ENCODE data around the gene ACCSL. TPM values are rescaled to one million over a fixed set of nuclear protein-coding genes. Genes with fewer than 3 reads are reported as not detected.

ACCSL gene
- polyA plus RNA-seq, 1 donor (not counting 4 experiments of a cell fraction or from before 2014, with no cell fraction given): not detected

DNA sequence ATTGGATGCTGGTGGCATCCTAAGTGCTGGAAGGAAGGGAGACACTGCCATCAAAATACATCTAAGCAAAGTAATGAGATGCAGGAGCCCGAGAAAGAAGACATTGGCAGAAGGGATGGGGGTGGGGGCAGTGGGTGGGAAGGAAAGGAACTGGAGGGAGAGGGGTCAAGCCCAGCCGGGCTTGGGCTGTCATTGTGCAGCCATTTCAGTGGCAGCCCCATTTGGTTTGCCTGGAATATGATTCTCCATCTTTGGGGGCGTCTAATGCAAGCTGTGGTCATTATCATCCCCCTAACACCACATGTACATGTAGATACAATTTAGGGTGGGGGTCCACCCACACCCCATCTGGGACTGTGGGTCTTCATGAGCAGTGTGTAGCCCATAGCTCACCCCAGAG is 13.9 kb upstream of the ACCSL start:
- no peak overlapping the region for H3K4me2 ChIP-seq (ENCODE audit: control insufficient read depth, extremely low read depth, insufficient read depth, low read depth, low read length)
- H4K20me1 ChIP-seq (ENCODE audit: control insufficient read depth, extremely low read depth, insufficient read depth, low read length): no peaks in the 10 kb centered on the region
- H3K9ac ChIP-seq (ENCODE audit: control insufficient read depth, extremely low read depth, insufficient read depth, low read length): no peak overlapping the region
- H3K4me1 ChIP-seq (ENCODE audit: control insufficient read depth, extremely low read depth, insufficient read depth, low read length): no peaks in the 10 kb centered on the region
- H3K9me1 ChIP-seq (ENCODE audit: control insufficient read depth, extremely low read depth, insufficient read depth, low read length): no peaks in the 10 kb centered on the region
- DNase-seq (ENCODE audit: low read depth, low spot score) (no peak), FAIRE-seq (no peak)
- H3K36me3 ChIP-seq (ENCODE audit: control insufficient read depth in 2 of 2, extremely low read depth in 1 of 2, insufficient read depth in 2 of 2, low read length in 2 of 2): no peaks in the 10 kb centered on the region
- dilution Hi-C loops (cut with MboI; ENCODE audit: extremely low pct_ligation_motif_present, low sequenced_read_pairs): no loop called here
- H3K9me3 ChIP-seq (ENCODE audit: control insufficient read depth, low read depth, low read length): no peaks in the 10 kb centered on the region
- H3K79me2 ChIP-seq (ENCODE audit: control insufficient read depth, insufficient read depth, low read length): no peaks in the 10 kb centered on the region
- H3K4me3 ChIP-seq (ENCODE audit: control insufficient read depth in 2 of 3, extremely low read depth in 1 of 3, insufficient read depth in 2 of 3, low read depth in 1 of 3, low read length in 3 of 3): no peak overlapping the region
- H3K27ac ChIP-seq (ENCODE audit: control insufficient read depth, insufficient read depth, low read length): no peak overlapping the region
- H3K27me3 ChIP-seq (ENCODE audit: control insufficient read depth, extremely low read depth, insufficient read depth, low read length): peaks cover 5% of the 10 kb centered on the region
- TF ChIP-seq CTCF (optimal IDR thresholded peaks at IDR 0.05 in 1 of 3, IDR thresholded peaks at IDR 0.05 in 1 of 3, conservative IDR thresholded peaks at IDR 0.05 in 1 of 3; ENCODE audit: extremely low read depth in 1 of 3, insufficient read depth in 2 of 3, low read length in 3 of 3): no peak
- TF ChIP-seq EZH2 (IDR thresholded peaks at IDR 0.05; ENCODE audit: low read length): no peak
- no peak overlapping the region for H2AFZ ChIP-seq (ENCODE audit: control insufficient read depth, low read length)

DNA sequence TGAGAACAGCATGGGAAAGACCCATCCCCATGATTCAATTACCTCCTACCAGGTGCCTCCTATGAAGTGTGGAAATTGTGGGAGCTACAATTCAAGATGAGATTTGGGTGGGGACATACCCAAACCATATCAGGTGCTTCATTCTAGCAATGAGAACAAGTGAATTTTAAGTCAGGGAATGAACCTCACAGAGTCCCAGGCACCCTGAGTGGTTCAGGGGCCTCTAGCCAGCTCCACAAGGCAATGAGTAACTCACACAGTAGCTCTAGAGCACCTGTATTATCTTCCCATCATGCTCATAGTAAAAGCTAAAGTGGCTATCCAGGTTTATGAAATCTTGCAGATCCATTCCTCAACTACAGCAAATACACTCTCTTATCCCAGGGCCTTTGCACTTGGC is 13.1 kb upstream of the ACCSL start:
- Histone ChIP-seq H3K4me3 (ENCODE audit: control insufficient read depth in 2 of 3, extremely low read depth in 1 of 3, insufficient read depth in 2 of 3, low read depth in 1 of 3, low read length in 3 of 3) (no peak overlapping the region), H3K79me2 (ENCODE audit: control insufficient read depth, insufficient read depth, low read length) (no peaks in the 10 kb centered on the region), H3K9me1 (ENCODE audit: control insufficient read depth, extremely low read depth, insufficient read depth, low read length) (no peaks in the 10 kb centered on the region), H3K27ac (ENCODE audit: control insufficient read depth, insufficient read depth, low read length) (no peak overlapping the region), H3K27me3 (ENCODE audit: control insufficient read depth, extremely low read depth, insufficient read depth, low read length) (peaks cover 5% of the 10 kb centered on the region), H4K20me1 (ENCODE audit: control insufficient read depth, extremely low read depth, insufficient read depth, low read length) (no peaks in the 10 kb centered on the region), H3K9ac (ENCODE audit: control insufficient read depth, extremely low read depth, insufficient read depth, low read length) (no peak overlapping the region), H3K4me2 (ENCODE audit: control insufficient read depth, extremely low read depth, insufficient read depth, low read depth, low read length) (no peak overlapping the region), H3K4me1 (ENCODE audit: control insufficient read depth, extremely low read depth, insufficient read depth, low read length) (no peaks in the 10 kb centered on the region), H3K36me3 (ENCODE audit: control insufficient read depth in 2 of 2, extremely low read depth in 1 of 2, insufficient read depth in 2 of 2, low read length in 2 of 2) (no peaks in the 10 kb centered on the region), H2AFZ (ENCODE audit: control insufficient read depth, low read length) (no peak overlapping the region), H3K9me3 (ENCODE audit: control insufficient read depth, low read depth, low read length) (no peaks in the 10 kb centered on the region)
- no peak for DNase-seq (ENCODE audit: low read depth, low spot score)
- FAIRE-seq: no peak
- dilution Hi-C loops (cut with MboI; ENCODE audit: extremely low pct_ligation_motif_present, low sequenced_read_pairs): no loop called here
- TF ChIP-seq CTCF (optimal IDR thresholded peaks at IDR 0.05 in 1 of 3, IDR thresholded peaks at IDR 0.05 in 1 of 3, conservative IDR thresholded peaks at IDR 0.05 in 1 of 3; ENCODE audit: extremely low read depth in 1 of 3, insufficient read depth in 2 of 3, low read length in 3 of 3): no peak
- no peak for TF ChIP-seq EZH2 (IDR thresholded peaks at IDR 0.05; ENCODE audit: low read length)
